Stomach (tissue), 4 donors: ENCODE measurements around the gene HIP1.

Source experiments
- EP300 ChIP-seq: sonication (generic); formaldehyde crosslinking; IDR thresholded peaks from one replicate; pipeline ENCODE4 v1.6.1; 2017; ENCODE audit warnings: antibody characterized with exemption
- POLR2A ChIP-seq, 4 donors: fragments of 450-650 bp; IDR thresholded peaks; one replicate each; pipeline ENCODE4 v1.6.1; 2016; ENCODE audit warnings: antibody characterized with exemption in 4 of 4, control low read depth in 2 of 4, mild to moderate bottlenecking in 1 of 4, moderate library complexity in 1 of 4
- POLR2AphosphoS5 ChIP-seq, 3 donors: sonication (generic); formaldehyde crosslinking; IDR thresholded peaks; one replicate each; pipeline ENCODE4 v1.6.1; 2016; ENCODE audit warnings: antibody characterized with exemption in 3 of 3
- TF ChIP-seq, protein P1 (sequence below), 7 experiments: fragments of 450-650 bp in 4 of 7; fragments of 200-600 bp in 3 of 7; sonication (generic) in 3 of 7; IDR thresholded peaks; one replicate each; pipeline ENCODE4 v1.5.1; 2016 to 2019; ENCODE audit warnings: antibody characterized with exemption in 7 of 7, control low read depth in 2 of 7, mild to moderate bottlenecking in 1 of 7

GRCh38 chr7:75625868-75626267 lies 112.9 kb downstream of the HIP1 start:
- TF ChIP-seq, protein P1, sequence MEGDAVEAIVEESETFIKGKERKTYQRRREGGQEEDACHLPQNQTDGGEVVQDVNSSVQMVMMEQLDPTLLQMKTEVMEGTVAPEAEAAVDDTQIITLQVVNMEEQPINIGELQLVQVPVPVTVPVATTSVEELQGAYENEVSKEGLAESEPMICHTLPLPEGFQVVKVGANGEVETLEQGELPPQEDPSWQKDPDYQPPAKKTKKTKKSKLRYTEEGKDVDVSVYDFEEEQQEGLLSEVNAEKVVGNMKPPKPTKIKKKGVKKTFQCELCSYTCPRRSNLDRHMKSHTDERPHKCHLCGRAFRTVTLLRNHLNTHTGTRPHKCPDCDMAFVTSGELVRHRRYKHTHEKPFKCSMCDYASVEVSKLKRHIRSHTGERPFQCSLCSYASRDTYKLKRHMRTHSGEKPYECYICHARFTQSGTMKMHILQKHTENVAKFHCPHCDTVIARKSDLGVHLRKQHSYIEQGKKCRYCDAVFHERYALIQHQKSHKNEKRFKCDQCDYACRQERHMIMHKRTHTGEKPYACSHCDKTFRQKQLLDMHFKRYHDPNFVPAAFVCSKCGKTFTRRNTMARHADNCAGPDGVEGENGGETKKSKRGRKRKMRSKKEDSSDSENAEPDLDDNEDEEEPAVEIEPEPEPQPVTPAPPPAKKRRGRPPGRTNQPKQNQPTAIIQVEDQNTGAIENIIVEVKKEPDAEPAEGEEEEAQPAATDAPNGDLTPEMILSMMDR (IDR thresholded peaks at IDR 0.05), result no peak
- TF ChIP-seq POLR2A (IDR thresholded peaks at IDR 0.05), result no peak
- no peak for TF ChIP-seq POLR2AphosphoS5 (IDR thresholded peaks at IDR 0.05)
- no peak for TF ChIP-seq EP300
